NOMO-1 (cell line): ENCODE results near the gene TMEM123.
"Not testable (repeated sequence)": the region's sequence is repeated elsewhere in the genome, so short reads cannot be mapped to it uniquely, and the experiment has no call there.

ENCODE experiments used
- DNase-seq, 2 experiments: peaks; one replicate each; lab custom pipeline; 2025; ENCODE audit not compliant: unreplicated experiment in 2 of 2; lab: John Stamatoyannopoulos, UW

TMEM123 gene

DNA sequence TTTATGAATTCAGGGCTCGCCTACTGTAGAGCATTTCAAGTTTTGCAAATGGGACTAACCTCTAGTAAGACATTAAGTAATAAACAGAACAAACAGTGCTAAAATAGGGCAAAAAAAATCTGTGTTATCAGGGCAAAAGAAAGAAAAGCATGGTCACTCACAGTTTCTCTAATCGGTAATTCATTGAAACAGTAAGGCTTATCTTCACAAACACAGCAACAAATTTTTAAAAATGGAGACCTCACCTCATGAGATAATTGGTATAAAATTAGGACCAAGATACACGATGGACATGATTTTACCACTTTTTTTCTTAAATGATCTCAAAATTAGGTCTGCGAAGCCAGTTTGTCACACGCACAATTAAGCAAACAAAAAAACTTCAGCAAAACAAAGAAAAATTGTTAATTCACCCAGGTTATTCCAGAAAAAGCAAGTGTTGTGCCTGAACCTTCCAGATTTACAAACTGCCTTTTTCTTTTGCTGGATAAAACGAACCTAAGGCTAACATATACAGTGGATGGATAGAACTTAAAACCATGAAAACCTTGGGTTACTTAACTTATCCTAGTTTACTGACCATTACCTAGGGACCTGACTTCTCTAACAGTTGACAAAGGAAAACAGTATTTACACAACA is 1.4 kb downstream of the TMEM123 start:
- DNase-seq = no peak

DNA sequence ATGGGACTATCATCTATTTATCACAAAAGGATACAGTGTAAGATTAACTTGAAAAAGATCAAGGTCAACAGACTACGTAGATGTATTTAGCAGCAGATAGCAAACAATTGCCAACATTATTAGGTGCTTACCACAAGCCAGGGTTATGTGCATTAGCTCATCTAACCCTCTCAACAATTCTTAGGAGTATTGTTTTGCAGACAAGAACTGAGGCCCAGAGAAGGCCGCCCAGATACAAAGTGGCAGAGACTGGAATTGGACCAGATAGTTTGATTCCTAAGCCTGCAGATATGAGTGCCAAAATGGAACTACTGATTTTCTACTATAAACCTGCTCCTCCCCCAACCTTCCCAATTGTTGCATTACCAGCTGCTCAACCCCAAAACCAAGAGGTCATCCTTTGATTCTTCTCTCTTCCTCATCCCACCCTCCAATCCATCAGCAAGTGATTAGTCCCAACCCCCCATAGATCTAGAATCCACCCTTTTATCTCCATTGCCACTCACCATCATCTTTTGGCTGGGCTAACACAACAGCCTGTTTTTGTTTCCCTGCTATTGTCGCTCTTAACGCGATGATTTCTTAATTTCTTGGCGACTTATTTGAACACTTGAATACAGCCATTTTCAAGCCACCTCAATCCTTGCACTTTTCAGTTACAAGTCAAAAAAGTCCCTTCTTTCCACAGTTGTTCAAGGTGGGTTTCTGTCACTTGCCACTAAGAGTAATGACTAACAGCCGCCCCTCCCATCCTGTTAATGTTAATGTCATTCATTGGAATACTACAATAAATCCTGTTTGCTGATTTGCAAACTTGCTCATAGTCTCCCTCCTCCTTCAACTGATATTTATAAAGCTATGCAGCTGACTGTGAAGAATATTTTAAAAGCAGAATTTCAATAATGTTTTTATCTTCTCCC is 2.7 kb downstream of the TMEM123 start:
- no peak for DNase-seq

DNA sequence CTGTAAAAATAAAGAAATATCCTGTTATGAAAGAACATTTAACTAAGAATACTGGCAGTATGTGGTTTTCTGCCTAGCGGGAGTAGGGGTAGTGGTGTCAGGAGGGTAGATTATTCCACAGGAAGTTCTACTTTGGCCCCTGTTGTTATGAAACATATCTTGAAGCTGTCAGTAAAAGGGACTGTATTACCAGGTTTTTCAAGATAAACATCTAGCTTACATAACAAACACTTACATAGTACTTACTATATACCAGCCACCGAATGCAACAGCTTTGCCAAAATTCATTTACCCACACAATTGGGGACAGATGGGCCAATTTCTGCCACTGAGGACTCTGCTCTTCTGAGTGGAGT is 3.7 kb downstream of the TMEM123 start:
- peak; percentile 26 to 62 for DNase-seq

DNA sequence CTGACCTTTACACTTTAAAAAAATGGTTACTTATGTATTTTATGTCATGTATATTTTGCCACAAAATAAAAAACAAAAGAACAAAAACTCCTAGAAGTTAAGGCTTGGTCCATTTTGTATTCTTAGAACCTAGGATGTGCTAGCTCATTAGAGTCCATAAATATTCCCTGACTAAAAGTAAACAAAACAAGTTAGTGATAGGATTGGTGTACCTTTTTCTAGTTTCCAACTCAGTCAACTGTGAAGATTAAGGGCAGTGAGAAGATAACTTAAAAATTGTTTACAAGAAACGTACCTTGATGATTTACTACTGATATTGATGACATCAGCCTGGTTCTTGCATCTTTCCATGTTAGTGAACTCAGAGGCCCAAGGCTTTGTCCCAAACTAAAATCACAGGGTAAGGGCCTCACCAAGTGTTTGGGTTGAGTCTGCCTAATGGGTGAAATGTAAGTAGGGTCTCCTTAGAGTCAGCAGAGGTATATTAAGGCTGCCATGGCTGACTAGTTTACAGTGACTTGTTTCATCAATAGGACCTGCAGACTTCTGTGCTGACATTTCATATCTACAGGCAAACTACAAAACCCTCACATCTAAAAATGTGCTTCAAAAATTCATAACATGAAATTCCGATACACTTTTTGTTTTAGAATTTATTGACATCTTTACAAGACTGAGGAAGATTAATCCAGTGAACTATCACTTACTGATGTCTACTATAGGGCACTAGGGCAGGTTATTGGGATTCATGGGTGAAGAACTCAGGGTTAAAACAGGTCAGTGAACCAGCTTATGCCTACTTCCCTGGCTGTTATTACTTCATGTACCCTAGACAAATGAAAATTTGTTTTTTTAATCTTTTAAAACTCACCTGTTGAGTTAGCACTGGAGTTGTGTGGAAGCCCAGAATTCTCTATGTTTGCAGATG is 4.4 kb downstream of the TMEM123 start:
- DNase-seq = no peak

DNA sequence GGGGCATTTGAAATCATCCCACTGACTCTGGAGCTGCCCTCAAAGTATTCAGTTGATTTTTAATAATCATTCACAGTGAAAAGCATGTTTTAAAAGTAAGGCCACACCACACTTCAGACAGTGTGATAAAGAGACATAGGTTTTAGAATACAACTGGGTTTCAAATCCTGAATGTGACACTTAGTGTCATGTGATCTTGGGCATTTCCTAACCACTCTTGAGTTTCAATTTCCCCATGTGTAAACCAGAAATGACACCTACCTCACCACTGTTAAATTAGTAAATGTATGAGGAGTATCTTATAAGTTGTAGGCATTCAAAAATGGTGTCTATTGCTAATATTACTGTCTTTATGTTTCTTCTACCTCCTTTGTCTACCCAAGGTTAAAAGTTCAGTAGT is 5.4 kb downstream of the TMEM123 start:
- DNase-seq = peak in 1 of 2 experiments; percentile 48

DNA sequence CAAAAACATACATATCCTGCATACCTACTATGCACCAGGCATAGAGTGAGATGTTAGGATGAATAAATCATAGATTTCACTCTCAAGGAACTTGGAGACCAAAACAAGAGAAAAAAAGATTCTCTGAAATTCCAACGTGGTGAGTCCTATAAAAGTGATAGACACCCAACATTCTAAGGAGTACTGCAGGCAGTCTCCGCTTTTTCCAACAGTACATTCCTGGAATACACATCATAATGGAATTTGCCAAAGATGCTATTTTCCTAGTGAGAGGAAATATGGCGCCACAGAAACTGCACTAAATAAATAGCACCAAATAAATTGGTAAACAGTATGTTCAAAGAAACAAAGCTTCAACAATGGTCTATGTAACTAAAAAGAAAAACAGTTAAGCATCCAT is 6.0 kb downstream of the TMEM123 start:
- no peak for DNase-seq

DNA sequence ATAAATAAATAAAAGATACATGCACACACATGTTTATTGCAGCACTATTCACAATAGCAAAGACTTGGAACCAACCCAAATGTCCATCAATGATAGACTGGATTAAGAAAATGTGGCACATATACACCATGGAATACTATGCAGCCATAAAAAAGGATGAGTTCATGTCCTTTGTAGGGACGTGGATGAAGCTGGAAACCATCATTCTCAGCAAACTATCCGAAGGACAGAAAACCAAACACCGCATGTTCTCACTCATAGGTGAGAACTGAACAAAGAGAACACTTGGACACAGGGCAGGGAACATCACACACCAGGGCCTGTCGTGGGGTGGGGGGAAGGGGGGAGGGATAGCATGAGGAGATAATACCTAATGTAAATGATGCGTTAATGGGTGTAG is 7.9 kb downstream of the TMEM123 start:
- DNase-seq = not testable (repeated sequence)

DNA sequence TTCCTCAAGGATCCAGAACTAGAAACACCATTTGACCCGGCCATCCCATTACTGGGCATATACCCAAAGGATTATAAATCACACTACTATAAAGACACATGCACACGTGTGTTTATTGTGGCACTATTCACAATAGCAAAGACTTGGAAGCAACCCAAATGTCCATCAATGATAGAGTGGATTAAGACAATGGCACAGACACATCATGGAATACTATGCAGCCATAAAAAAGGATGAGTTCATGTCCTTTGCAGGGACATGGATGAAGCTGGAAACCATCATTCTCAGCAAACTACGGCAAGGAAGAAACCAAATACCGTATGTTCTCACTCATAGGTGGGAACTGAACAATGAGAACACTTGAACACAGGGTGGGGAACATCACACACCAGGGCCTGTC is 8.4 kb downstream of the TMEM123 start:
- DNase-seq = not testable (repeated sequence)

DNA sequence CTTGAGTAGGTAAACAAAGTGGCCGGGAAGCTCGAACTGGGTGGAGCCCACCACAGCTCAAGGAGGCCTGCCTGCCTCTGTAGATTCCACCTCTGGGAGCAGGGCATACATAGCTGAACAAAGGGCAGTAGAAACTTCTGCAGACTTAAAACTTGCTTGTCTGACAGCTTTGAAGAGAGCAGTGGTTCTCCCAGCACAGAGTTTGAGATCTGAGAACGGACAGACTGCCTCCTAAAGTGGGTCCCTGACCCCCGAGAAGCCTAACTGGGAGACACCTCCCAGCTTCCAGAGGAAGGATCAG is 13.6 kb downstream of the TMEM123 start:
- not testable (repeated sequence) for DNase-seq

DNA sequence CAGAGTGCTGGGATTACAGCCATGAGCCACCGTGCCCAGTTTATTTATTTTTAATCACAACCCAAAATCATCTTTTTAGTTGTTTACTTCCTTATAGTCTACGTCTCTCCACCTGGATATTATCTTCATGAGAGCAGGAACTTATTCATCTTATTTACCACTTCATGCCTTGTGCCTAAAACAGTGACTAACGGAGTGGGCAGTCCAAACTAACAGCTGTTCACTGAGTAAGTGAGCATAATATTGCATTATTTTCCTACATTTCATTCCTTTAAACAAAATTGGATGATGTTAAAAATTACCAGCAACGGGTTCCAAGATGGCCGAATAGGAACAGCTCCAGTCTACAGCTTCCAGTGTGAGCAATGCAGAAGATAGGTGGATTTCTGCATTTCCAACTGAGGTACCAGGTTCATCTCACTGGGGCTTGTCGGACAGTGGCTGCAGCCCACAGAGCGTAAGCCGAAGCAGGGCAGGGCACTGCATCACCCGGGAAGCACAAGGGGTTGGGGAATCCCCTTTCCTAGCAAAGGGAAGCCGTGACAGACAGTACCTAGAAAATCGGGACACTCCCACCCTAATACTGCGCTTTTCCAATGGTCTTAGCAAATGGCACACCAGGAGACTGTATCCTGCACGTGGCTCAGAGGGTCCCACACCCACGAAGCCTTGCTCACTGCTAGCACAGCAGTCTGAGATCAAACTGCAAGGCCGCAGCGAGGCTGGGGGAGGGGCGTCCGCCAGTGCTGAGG is 14.1 kb downstream of the TMEM123 start:
- DNase-seq = no peak

DNA sequence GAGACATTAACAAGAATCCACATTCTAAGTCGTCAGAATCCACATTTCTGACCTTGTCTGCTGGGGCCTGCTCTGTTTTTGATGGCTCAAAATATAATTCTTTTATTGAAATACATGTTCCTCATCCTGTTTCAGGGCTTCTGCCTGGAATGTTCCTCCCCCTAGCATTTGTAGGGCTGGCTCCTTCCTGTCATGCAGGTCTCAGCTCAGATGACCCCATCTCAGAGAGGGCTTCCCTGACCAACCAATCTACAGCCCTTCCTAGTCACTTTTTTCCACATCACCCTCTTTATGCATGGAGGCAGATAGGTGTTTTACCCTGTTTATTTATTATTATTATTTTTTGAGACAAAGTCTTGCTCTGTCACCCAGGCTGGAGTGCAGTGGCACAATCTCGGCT is 14.8 kb downstream of the TMEM123 start:
- no peak for DNase-seq

DNA sequence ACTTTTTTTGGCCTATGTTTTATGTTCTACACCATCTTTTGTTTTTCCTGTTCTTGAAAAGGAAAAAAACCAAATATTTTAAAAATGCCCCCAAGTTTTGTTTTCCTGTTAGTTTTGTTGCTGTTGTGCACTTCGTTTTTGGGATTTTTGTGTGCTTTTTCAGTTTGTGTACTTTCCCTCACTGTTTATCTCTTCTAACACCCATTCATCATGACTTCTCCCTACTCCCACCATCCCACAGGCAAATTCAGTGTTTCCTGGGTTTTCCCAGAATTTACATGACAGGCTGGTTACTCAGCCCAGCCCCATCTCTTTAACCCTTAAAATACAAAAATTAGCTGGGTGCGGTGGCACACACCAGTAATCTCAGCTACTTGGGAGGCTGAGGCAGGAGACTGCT is 15.6 kb downstream of the TMEM123 start:
- DNase-seq = no peak

DNA sequence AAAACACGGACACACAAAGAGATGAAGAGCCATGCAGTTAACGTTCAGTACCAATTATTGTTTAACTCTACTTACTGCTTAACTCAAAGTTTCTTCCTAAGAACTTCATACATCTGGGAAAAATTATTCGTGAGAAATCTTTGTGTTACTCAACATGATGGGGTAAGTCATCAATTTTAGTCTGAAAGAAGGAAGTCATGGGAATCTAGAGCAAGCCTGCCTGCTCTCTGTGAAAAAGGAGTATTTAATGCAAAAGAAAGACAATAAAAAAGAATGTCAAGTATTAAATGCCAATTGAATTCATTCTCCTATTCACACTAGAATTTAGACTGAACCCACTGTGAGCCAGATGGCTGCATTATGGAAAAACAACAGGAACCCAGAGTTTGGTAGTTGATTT is 16.0 kb downstream of the TMEM123 start:
- peak in 1 of 2 experiments; percentile 47 for DNase-seq

DNA sequence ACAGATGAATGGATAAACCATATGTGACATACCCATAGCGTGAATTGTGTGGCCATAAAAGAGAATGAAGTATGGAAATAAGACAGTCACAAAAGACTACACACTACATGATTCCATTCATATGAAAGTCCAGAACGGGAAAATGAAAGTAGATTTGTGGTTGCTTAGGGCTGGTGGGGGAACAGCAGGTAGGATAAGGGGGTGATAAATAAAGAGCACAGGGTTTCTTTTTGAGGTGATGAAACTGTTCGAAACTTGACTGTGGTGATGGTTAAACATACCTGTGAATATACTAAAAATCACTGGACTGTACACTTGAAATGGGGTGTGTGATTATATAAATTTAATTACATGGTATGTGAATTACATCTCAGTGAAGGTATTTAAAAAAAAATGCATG is 16.9 kb downstream of the TMEM123 start:
- no peak for DNase-seq

DNA sequence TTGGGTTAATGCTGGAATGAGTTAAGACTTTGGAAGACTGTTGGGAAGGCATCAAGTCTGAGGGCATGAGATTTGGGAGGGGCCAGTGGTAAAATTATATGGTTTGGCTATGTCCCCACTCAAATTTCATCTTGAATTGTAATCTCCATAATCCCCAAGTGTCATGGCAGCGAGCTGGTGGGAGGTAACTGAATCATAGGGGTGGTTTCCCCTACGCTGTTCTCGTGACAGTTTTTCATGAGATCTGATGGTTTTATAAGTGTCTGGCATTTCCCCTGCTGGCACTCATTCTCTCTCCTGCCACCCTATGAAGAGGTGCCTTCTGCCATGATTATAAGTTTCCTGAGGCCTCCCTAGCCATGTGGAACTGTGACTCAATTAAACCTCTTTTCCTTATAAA is 19.0 kb downstream of the TMEM123 start:
- DNase-seq = not testable (repeated sequence)

DNA sequence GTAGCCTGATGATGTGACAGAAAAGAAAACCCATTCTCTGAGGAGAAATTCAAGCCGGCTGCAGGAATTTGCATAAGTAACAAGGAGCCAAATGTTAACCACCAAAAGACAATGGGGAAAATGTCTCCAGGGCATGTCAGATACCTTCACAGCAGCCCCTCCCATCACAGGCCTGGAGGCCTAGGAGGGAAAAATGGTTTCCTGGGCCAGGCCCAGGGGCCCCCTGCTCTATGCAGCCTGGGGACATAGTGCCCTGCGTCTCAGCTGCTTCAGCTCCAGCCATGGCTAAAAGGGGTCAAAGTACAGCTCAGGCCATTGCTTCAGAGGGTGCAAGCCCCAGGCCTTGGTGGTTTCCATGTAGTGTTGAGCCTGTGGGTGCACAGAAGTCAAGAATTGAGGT is 20.0 kb downstream of the TMEM123 start:
- DNase-seq = not testable (repeated sequence)

DNA sequence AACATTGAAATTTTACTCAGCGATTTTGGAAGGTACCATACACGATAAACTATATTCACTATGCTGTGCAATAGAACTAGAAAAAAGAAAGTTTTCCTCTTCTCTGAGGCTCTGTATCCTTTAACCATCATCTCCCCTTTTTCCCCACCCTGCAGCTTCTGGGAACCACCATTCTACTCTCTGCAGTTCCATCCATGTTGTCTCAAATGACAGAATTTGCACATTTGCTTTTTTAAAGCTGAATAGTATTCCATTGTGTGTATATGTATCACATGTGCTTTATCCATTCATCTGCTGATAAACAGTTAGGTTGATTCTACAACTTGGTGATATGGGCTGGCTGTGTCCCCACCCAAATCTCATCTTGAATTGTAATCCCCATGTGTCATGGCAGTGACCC is 21.2 kb downstream of the TMEM123 start:
- no peak for DNase-seq

DNA sequence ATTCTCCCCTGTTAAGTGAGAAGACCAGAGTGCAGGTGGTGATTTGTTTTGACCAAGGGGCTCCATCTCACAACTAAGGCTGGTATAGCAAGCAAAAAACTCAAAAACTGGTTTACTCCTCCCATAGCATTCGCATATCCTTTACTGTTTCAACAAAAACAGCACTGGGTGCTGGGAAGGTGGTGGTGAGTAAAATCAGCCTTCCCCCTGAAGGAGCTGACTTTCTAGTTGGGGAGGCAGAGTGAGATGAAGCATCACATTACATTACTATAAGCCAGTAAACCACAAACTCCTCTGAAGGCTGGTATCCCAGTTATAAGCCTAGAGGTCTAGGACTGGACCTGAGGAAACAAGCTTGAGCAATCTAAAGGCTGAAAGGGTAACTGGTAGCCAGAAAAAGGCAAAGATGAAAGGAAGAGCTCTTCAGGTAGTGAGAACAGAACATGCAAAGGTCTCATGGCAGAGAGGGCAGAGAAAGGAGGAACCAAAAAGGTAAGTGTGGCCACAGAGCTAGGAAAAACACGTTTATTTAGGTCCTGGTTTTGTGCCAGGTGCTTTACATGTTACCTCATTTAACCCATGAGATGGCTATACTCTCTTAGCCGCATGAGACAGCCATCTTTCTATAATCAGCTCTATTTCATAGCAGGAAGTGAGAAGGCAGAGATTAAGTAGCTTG is 22.3 kb downstream of the TMEM123 start:
- DNase-seq = no peak

DNA sequence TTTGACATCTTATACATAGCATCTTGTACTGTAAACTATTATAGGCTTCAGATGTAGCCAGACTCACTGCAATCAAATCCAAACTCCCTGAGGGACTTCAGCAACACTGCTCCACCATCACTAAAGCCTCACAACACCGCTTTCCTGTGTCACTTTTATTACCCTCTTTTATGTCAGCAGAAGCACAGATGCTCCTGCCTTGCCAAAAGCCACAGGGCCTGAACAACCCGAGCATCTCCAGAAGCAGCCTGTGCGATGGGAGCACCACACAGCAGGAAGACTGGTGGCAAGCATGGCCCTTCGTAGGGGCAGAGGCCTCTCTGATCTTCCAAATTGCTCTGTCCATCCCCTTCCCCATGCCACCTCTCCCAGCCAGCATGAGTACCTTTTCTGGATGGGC is 22.9 kb downstream of the TMEM123 start:
- no peak for DNase-seq

DNA sequence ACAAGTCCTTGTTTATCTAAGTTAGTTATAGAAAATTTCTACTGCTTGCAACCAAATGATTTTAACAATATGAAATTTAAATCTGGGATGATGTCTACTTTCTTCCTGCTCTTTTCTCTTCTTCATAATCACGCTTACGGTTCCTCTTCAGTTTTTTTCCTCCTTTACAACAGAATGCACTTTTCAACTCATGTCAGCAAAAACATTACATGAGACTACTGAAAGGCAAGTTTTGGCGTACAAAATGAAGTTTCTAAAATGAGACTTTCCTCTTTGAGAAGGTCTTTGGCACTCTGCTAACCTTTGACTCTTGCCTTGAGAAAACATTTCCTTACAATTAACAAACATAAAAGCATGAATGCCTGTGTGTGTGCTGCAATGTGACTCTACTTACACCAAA is 23.3 kb downstream of the TMEM123 start:
- no peak for DNase-seq
